ENCODE results near the gene MSL1. TPM values are rescaled to one million over a fixed set of nuclear protein-coding genes. Genes with fewer than 3 reads are reported as not detected.

The MSL1 gene
- polyA plus RNA-seq, 4 donors = 53.1 to 120 (median 69.3) TPM

DNA sequence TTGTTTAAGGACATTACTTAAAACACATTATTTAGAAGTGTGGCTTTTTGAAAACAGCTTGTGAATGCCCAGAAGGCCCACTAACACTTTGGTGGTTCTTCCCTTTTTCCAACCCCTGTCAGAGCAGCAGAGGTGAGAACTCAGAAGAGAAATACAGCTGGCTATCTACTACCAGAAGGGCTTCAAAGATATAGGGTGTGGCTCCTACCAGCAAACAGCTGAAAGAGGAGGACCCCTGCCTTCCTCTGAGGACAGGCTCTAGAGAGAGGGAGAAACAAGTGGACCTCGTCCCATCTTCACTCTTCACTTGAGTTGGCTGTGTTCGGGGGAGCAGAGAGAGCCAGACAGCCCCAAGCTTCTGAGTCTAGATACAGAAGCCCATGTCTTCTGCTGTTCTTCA is 48.6 kb downstream of the MSL1 start:
- Histone ChIP-seq H3K27me3 (ENCODE audit: control insufficient read depth in 3 of 3, insufficient read depth in 3 of 3, low read length in 3 of 3) (no peaks in the 10 kb centered on the region), H3K4me1 (ENCODE audit: control insufficient read depth in 3 of 3, insufficient read depth in 2 of 3, low read depth in 1 of 3, low read length in 2 of 3) (no peaks in the 10 kb centered on the region), H3K4me3 (ENCODE audit: low read depth in 1 of 3, low read length in 3 of 3) (no peak overlapping the region), H3K9me3 (ENCODE audit: control insufficient read depth in 2 of 2, insufficient read depth in 1 of 2, low read depth in 1 of 2, low read length in 1 of 2) (no peaks in the 10 kb centered on the region), H3K36me3 (ENCODE audit: control insufficient read depth in 3 of 3, insufficient read depth in 2 of 3, low read depth in 1 of 3, low read length in 3 of 3) (peaks cover 12 to 74% (median 33%) of the 10 kb centered on the region in 3 donors), H3K27ac (ENCODE audit: low read depth in 1 of 3, low read length in 2 of 3) (no peak overlapping the region)
- WGBS, 3 donors = 69 to 97% (median 97%) methylated on average over 2 of the region's 2 CpGs
- no peak for FAIRE-seq
- no peak for DNase-seq

DNA sequence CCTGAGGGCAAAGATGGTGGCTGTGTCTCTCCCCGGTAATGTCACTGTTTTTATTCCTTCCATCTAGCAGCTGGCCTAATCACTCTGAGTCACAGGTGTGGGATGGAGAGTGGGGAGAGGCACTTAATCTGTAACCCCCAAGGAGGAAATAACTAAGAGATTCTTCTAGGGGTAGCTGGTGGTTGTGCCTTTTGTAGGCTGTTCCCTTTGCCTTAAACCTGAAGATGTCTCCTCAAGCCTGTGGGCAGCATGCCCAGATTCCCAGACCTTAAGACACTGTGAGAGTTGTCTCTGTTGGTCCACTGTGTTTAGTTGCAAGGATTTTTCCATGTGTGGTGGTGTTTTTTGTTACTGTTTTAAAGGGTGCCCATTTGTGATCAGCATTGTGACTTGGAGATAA is 50.0 kb downstream of the MSL1 start:
- Histone ChIP-seq H3K4me1 (ENCODE audit: control insufficient read depth in 3 of 3, insufficient read depth in 2 of 3, low read depth in 1 of 3, low read length in 2 of 3) (peaks cover 1 to 10% (median 5%) of the 10 kb centered on the region in 3 donors), H3K27ac (ENCODE audit: low read depth in 1 of 3, low read length in 2 of 3) (no peak overlapping the region), H3K4me3 (ENCODE audit: low read depth in 1 of 3, low read length in 3 of 3) (no peak overlapping the region), H3K27me3 (ENCODE audit: control insufficient read depth in 3 of 3, insufficient read depth in 3 of 3, low read length in 3 of 3) (no peaks in the 10 kb centered on the region), H3K9me3 (ENCODE audit: control insufficient read depth in 2 of 2, insufficient read depth in 1 of 2, low read depth in 1 of 2, low read length in 1 of 2) (no peaks in the 10 kb centered on the region), H3K36me3 (ENCODE audit: control insufficient read depth in 3 of 3, insufficient read depth in 2 of 3, low read depth in 1 of 3, low read length in 3 of 3) (peaks cover 12 to 72% (median 31%) of the 10 kb centered on the region in 3 donors)
- DNase-seq (no peak), FAIRE-seq (no peak)
- 48 to 76% (median 68%) methylated on average over 1 of the region's 1 CpG for WGBS, 3 donors

DNA sequence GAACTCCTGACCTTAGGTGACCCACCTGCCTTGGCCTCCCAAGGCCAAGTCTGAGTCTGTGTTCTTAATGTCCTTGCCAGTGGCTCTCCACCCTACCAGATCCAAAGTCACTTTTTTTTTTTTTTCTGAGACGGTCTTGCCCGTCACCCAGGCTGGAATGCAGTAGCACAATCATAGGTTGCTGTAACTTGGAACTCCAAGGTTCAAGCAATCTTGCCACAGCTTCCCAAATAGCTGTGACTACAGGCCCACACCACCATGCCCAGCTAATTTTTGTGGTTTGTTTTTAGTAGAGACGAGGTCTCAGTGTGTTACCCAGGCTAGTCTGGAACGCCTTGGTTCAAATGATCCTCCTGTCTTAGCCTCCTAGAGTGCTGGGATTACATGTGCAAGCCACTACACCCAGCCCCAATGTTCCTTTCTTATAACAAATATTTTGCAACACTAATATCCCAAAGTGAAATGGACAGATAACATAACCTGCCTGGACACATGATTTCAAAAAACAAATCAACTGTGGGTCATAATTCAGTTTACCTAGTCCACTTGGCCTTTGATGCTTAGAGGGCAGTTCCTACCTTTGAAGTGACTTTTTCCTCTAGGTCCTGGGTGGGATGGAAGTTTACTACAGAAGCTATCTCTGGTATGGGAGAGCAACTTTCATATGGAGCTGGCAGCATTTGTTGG is 51.5 kb downstream of the MSL1 start:
- H3K27ac ChIP-seq (ENCODE audit: low read depth in 1 of 3, low read length in 2 of 3) = no peak overlapping the region
- H3K9me3 ChIP-seq (ENCODE audit: control insufficient read depth in 2 of 2, insufficient read depth in 1 of 2, low read depth in 1 of 2, low read length in 1 of 2) = no peaks in the 10 kb centered on the region
- FAIRE-seq = no peak
- H3K27me3 ChIP-seq (ENCODE audit: control insufficient read depth in 3 of 3, insufficient read depth in 3 of 3, low read length in 3 of 3) = no peaks in the 10 kb centered on the region
- no peak for DNase-seq
- H3K4me3 ChIP-seq (ENCODE audit: low read depth in 1 of 3, low read length in 3 of 3) = no peak overlapping the region
- H3K4me1 ChIP-seq (ENCODE audit: control insufficient read depth in 3 of 3, insufficient read depth in 2 of 3, low read depth in 1 of 3, low read length in 2 of 3) = peaks cover 6 to 18% (median 8%) of the 10 kb centered on the region in 3 donors
- H3K36me3 ChIP-seq (ENCODE audit: control insufficient read depth in 3 of 3, insufficient read depth in 2 of 3, low read depth in 1 of 3, low read length in 3 of 3) = peaks cover 7 to 59% (median 24%) of the 10 kb centered on the region in 3 donors
- 83 to 92% (median 89%) methylated on average over 4 of the region's 4 CpGs for WGBS, 3 donors

DNA sequence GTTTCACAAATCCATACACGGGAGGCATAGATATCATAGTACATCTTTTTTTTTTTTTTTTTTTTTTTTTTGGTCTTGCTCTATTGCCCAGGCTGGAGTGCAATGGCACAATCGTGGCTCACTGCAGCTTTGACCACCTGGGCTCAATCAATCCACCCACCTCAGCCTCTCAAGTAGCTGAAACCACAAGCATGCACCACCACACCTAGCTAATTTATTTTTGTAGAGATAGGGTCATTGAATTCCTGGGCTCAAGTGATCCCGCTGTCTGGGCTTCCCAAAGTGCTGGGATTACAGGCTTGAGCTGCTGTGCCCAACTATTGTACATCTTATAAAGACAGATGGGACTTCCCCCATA is 52.0 kb downstream of the MSL1 start:
- Histone ChIP-seq H3K4me3 (ENCODE audit: low read depth in 1 of 3, low read length in 3 of 3) (no peak overlapping the region), H3K27me3 (ENCODE audit: control insufficient read depth in 3 of 3, insufficient read depth in 3 of 3, low read length in 3 of 3) (no peaks in the 10 kb centered on the region), H3K36me3 (ENCODE audit: control insufficient read depth in 3 of 3, insufficient read depth in 2 of 3, low read depth in 1 of 3, low read length in 3 of 3) (peaks cover 7 to 54% (median 24%) of the 10 kb centered on the region in 3 donors), H3K27ac (ENCODE audit: low read depth in 1 of 3, low read length in 2 of 3) (no peak overlapping the region), H3K9me3 (ENCODE audit: control insufficient read depth in 2 of 2, insufficient read depth in 1 of 2, low read depth in 1 of 2, low read length in 1 of 2) (no peaks in the 10 kb centered on the region), H3K4me1 (ENCODE audit: control insufficient read depth in 3 of 3, insufficient read depth in 2 of 3, low read depth in 1 of 3, low read length in 2 of 3) (peaks cover 6 to 23% (median 8%) of the 10 kb centered on the region in 3 donors)
- DNase-seq = no peak
- 62 to 73% (median 63%) methylated on average over 3 of the region's 3 CpGs for WGBS, 3 donors
- FAIRE-seq = no peak

DNA sequence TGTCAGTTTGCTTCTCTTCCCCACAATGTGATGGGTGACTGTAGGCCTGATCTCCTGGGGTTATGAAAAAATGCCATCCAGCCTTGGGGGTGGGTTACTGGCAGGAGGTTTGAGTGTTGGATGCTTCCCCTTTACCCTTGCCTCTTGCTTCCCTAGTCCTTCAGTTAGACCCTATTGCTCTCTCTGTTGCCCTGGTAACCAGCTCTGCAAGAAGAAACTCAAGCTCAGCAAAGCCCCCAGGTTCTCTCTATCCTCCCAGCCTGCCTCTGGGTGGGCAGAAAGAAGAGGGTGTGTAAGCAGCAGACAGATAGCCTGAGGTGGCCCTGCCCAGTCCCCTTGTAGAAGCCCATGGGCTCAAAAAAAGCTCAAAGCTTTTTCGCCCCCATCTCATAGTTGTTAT is 52.7 kb downstream of the MSL1 start:
- Histone ChIP-seq H3K9me3 (ENCODE audit: control insufficient read depth in 2 of 2, insufficient read depth in 1 of 2, low read depth in 1 of 2, low read length in 1 of 2) (no peaks in the 10 kb centered on the region), H3K27me3 (ENCODE audit: control insufficient read depth in 3 of 3, insufficient read depth in 3 of 3, low read length in 3 of 3) (no peaks in the 10 kb centered on the region), H3K4me3 (ENCODE audit: low read depth in 1 of 3, low read length in 3 of 3) (no peak overlapping the region), H3K4me1 (ENCODE audit: control insufficient read depth in 3 of 3, insufficient read depth in 2 of 3, low read depth in 1 of 3, low read length in 2 of 3) (peaks cover 6 to 28% (median 8%) of the 10 kb centered on the region in 3 donors), H3K27ac (ENCODE audit: low read depth in 1 of 3, low read length in 2 of 3) (peak overlapping the region in 1 of 3 donors; percentile 6), H3K36me3 (ENCODE audit: control insufficient read depth in 3 of 3, insufficient read depth in 2 of 3, low read depth in 1 of 3, low read length in 3 of 3) (peaks cover 7 to 51% (median 19%) of the 10 kb centered on the region in 3 donors)
- 75 to 95% (median 90%) methylated on average over 1 of the region's 1 CpG for WGBS, 3 donors
- FAIRE-seq (no peak), DNase-seq (no peak)

DNA sequence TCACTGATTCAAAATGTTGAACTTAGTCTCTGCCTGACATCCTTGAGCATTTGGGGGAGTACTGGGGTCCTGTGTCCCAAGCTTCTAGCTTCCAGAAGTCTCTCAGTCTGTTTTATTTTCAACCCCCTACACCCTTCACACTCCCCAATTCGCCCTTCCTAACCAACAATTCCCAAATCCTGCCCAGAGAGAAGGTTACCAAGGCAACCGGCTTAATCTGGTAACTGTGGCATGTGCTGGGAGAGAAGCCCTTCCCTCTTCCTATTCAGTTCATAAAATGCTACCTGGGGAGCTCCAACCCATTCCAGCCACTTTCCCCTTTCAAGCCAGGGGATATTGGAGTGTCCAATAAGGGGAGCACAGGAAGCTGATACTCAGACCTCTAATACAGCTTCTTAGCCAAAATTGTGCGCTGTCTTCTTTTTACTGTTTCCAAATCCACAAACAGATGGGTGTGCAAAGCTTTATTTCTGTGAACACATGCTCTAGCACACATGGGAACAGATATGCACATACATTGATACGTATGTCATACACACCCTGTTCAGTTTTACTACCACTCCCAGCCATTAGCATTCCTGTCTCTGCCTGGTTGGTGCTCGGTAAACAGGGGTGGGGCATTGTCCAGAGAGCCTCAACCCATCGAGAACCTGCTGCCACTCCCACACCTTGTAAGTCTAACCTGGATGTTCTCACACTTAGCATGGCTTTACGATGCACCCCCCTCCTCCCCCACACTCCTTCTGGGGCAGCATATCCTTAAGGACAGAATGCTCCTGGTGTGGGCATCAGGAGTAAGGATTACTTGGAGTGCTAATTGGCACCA is 54.4 kb downstream of the MSL1 start:
- FAIRE-seq = no peak
- peaks cover 4 to 43% (median 14%) of the 10 kb centered on the region in 3 donors for H3K36me3 ChIP-seq (ENCODE audit: control insufficient read depth in 3 of 3, insufficient read depth in 2 of 3, low read depth in 1 of 3, low read length in 3 of 3)
- no peak overlapping the region for H3K4me3 ChIP-seq (ENCODE audit: low read depth in 1 of 3, low read length in 3 of 3)
- no peaks in the 10 kb centered on the region for H3K9me3 ChIP-seq (ENCODE audit: control insufficient read depth in 2 of 2, insufficient read depth in 1 of 2, low read depth in 1 of 2, low read length in 1 of 2)
- peaks cover 6 to 44% (median 8%) of the 10 kb centered on the region in 3 donors for H3K4me1 ChIP-seq (ENCODE audit: control insufficient read depth in 3 of 3, insufficient read depth in 2 of 3, low read depth in 1 of 3, low read length in 2 of 3)
- WGBS, 3 donors = 49 to 84% (median 61%) methylated on average over 7 of the region's 7 CpGs
- H3K27ac ChIP-seq (ENCODE audit: low read depth in 1 of 3, low read length in 2 of 3) = peak overlapping the region; percentile 94 to 98 (median 95)
- peak; percentile 94 to 99 for DNase-seq
- H3K27me3 ChIP-seq (ENCODE audit: control insufficient read depth in 3 of 3, insufficient read depth in 3 of 3, low read length in 3 of 3) = no peaks in the 10 kb centered on the region

DNA sequence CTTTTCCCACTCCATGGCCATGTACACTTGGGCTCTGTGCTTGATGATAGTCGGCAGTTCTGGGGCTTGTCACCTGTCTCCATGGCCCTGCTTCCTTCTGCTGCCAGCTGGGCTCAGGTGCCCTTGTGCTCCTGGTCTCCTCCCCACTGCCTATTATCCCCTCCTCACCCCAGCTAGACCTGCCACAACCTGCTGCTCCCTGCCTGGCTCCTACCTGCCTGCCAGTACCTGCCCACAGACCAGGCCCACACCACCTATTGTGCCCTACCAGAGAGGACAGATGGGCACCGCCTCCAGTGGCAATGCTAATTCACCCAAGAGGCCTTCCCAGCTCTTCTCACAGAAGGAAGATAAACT is 55.0 kb downstream of the MSL1 start:
- H3K27ac ChIP-seq (ENCODE audit: low read depth in 1 of 3, low read length in 2 of 3) = peak overlapping the region; percentile 93 to 98 (median 94)
- H3K27me3 ChIP-seq (ENCODE audit: control insufficient read depth in 3 of 3, insufficient read depth in 3 of 3, low read length in 3 of 3) = no peaks in the 10 kb centered on the region
- H3K36me3 ChIP-seq (ENCODE audit: control insufficient read depth in 3 of 3, insufficient read depth in 2 of 3, low read depth in 1 of 3, low read length in 3 of 3) = peaks cover 2 to 44% (median 10%) of the 10 kb centered on the region in 3 donors
- H3K4me1 ChIP-seq (ENCODE audit: control insufficient read depth in 3 of 3, insufficient read depth in 2 of 3, low read depth in 1 of 3, low read length in 2 of 3) = peaks cover 6 to 50% (median 8%) of the 10 kb centered on the region in 3 donors
- no peaks in the 10 kb centered on the region for H3K9me3 ChIP-seq (ENCODE audit: control insufficient read depth in 2 of 2, insufficient read depth in 1 of 2, low read depth in 1 of 2, low read length in 1 of 2)
- WGBS, 3 donors = 55 to 73% (median 58%) methylated on average over 2 of the region's 2 CpGs
- FAIRE-seq (no peak), DNase-seq (no peak)
- no peak overlapping the region for H3K4me3 ChIP-seq (ENCODE audit: low read depth in 1 of 3, low read length in 3 of 3)

DNA sequence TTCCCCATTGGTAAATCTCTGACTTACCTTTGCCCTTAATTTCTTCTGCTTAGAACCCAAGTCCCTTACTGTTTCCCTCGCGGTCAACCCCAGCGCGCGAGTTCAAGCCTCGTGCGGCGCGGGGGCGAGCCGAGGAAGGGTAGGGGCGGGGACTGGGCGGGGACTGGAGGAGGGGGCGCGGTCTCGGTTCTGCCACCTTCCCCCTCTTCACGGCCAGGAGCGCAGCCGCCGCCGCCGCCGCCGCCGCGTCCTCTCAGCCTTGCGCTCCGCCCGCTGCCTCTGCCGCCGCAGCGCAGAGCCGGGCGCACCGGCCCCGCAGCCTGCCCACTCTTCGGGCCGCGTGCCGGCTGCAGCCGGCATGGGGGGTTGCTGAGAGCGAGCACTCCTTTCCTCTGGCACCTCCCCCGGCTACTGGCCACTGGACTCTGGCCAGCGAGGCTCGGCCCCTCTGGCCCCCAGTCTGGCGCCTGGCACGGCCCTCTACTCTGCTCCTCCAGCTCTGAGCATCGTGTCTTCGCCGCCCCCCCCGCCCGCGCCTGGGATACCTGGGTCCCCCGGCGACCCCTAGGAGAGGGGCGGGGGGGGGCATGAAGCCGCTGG is 55.6 kb downstream of the MSL1 start, which contains the start of gene RAPGEFL1:
Gene RAPGEFL1, plus strand, starts transcription at position 196 of the 600 bp plus-strand sequence. Its CDS starts 392 bp downstream, at position 588.
- 0 to 1% (median 1%) methylated on average over 32 to 57 of the region's 57 CpGs for WGBS, 3 donors
- no peak for FAIRE-seq

More for the DNA sequence above, 55.6 kb downstream of the MSL1 start, which contains the start of gene RAPGEFL1:
- peaks cover 0 to 40% (median 3%) of the 10 kb centered on the region in 3 donors for H3K36me3 ChIP-seq (ENCODE audit: control insufficient read depth in 3 of 3, insufficient read depth in 2 of 3, low read depth in 1 of 3, low read length in 3 of 3)
- peak; percentile 89 to 92 for DNase-seq
- peaks cover 6 to 50% (median 8%) of the 10 kb centered on the region in 3 donors for H3K4me1 ChIP-seq (ENCODE audit: control insufficient read depth in 3 of 3, insufficient read depth in 2 of 3, low read depth in 1 of 3, low read length in 2 of 3)
- peak within 1 kb of the TSS; percentile 60 to 95 (median 73) for H3K4me3 ChIP-seq (ENCODE audit: low read depth in 1 of 3, low read length in 3 of 3)
- no peaks in the 10 kb centered on the region for H3K9me3 ChIP-seq (ENCODE audit: control insufficient read depth in 2 of 2, insufficient read depth in 1 of 2, low read depth in 1 of 2, low read length in 1 of 2)
- H3K27me3 ChIP-seq (ENCODE audit: control insufficient read depth in 3 of 3, insufficient read depth in 3 of 3, low read length in 3 of 3) = no peaks in the 10 kb centered on the region
- H3K27ac ChIP-seq (ENCODE audit: low read depth in 1 of 3, low read length in 2 of 3) = peak within 1 kb of the TSS; percentile 93 to 98 (median 94)
